ENCODE results near the gene PDCD7. TPM values are rescaled to one million over a fixed set of nuclear protein-coding genes. Genes with fewer than 3 reads are reported as not detected.

Gene PDCD7, protein sequence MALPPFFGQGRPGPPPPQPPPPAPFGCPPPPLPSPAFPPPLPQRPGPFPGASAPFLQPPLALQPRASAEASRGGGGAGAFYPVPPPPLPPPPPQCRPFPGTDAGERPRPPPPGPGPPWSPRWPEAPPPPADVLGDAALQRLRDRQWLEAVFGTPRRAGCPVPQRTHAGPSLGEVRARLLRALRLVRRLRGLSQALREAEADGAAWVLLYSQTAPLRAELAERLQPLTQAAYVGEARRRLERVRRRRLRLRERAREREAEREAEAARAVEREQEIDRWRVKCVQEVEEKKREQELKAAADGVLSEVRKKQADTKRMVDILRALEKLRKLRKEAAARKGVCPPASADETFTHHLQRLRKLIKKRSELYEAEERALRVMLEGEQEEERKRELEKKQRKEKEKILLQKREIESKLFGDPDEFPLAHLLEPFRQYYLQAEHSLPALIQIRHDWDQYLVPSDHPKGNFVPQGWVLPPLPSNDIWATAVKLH
- total RNA-seq (2021; ENCODE audit: unreplicated experiment), result 19.7 TPM
- polyA plus RNA-seq (2012; ENCODE audit: insufficient read length), result 15.4 TPM
- Bru-seq, nascent RNA, result percentile 67 among the genes with signal in this experiment
- BruChase-seq, experiment 1, labeled RNA remaining after a 2-hour chase, result percentile 82 among the genes with signal in this experiment
- BruChase-seq, experiment 2, labeled RNA remaining after a 6-hour chase, result percentile 75 among the genes with signal in this experiment
- long read RNA-seq, transcript PDCD7-201 (5 exons, 2,851 nt), result major isoform, 14 of 34 reads
- long read RNA-seq, partial matches to known transcripts, result 16 of 34 reads
- long read RNA-seq, other reads (novel, unspliced or antisense), result 4 of 34 reads

DNA sequence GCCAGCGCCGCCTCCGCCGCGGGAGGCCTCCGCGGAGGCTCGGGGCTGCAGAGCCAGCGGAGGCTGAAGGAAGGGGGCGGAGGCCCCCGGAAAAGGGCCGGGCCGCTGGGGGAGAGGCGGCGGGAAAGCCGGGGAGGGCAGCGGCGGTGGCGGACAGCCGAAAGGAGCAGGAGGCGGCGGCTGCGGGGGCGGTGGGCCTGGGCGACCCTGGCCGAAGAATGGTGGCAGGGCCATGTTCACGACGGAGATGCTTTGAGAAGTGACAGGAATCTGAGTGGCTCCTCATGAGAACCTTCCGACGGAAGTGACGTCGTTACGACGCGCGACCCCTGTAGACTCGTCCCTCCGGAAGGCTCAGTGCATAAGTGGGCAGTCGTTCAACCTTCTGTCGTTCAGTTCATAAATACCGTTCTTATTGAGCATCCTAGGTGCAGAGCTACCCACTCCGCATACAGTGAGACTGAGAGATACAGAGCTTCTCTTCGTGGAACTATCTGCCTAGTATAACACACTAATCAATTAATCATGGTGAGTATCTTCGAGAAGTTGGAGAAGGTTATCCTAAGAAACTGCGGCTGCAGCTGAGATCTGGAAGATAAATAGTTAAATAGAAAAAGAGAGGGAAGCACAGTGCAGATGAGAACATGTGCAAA lies at the start of gene PDCD7:
TSS of gene PDCD7 (minus strand) at position 261 of the 653 bp plus-strand sequence. CDS start at position 234, 27 bp downstream.
- Histone ChIP-seq H3K9me3 (ENCODE audit: control insufficient read depth, insufficient read depth, low read depth, low read length) (no peaks in the 10 kb centered on the region), H3K36me3 (ENCODE audit: control insufficient read depth, insufficient read depth, low read length) (peaks cover 6% of the 10 kb centered on the region; the same call in 1 of the 2 replicates), H3K27me3 (ENCODE audit: control insufficient read depth, insufficient read depth, low read length) (no peaks in the 10 kb centered on the region), H3K4me3 (ENCODE audit: low read depth in 2 of 2, low read length in 2 of 2) (peak within 1 kb of the TSS; percentile 67 to 84), H3K4me1 (ENCODE audit: control insufficient read depth, insufficient read depth, low read length) (peaks cover 7% of the 10 kb centered on the region; the same call in 1 of the 2 replicates), H3K27ac (ENCODE audit: low read length) (peak within 1 kb of the TSS; percentile 75)
- ChIA-PET POLR2A (interaction anchor here (0.6 kb wide), 2 partner anchors 177 to 318 kb away, joined by 3 to 4 read pairs; no protein-coding TSS in a partner anchor), CTCF (no interaction called here)
- peak; percentile 69 for DNase-seq (ENCODE audit: low read depth, low spot score)
- ATAC-seq, result peak; percentile 98
- in situ Hi-C loops (cut with HindIII; ENCODE audit: low pct_unique_long_range_greater_than_20kb, low sequenced_read_pairs), result no loop called here
- no TSS peak for BruUV-seq (replicated peaks)
- intact Hi-C loops (cut with micrococcal nuclease; ENCODE audit: unreplicated experiment), result no loop called here
- peak; percentile 75; the same call in 1 of the 2 replicates for TF ChIP-seq SIN3A (IDR thresholded peaks at IDR 0.05; ENCODE audit: borderline replicate concordance, insufficient read depth, low read depth, low read length)
- TF ChIP-seq, protein P1, sequence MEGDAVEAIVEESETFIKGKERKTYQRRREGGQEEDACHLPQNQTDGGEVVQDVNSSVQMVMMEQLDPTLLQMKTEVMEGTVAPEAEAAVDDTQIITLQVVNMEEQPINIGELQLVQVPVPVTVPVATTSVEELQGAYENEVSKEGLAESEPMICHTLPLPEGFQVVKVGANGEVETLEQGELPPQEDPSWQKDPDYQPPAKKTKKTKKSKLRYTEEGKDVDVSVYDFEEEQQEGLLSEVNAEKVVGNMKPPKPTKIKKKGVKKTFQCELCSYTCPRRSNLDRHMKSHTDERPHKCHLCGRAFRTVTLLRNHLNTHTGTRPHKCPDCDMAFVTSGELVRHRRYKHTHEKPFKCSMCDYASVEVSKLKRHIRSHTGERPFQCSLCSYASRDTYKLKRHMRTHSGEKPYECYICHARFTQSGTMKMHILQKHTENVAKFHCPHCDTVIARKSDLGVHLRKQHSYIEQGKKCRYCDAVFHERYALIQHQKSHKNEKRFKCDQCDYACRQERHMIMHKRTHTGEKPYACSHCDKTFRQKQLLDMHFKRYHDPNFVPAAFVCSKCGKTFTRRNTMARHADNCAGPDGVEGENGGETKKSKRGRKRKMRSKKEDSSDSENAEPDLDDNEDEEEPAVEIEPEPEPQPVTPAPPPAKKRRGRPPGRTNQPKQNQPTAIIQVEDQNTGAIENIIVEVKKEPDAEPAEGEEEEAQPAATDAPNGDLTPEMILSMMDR (IDR thresholded peaks at IDR 0.05), result no peak
- TF ChIP-seq, protein P2, sequence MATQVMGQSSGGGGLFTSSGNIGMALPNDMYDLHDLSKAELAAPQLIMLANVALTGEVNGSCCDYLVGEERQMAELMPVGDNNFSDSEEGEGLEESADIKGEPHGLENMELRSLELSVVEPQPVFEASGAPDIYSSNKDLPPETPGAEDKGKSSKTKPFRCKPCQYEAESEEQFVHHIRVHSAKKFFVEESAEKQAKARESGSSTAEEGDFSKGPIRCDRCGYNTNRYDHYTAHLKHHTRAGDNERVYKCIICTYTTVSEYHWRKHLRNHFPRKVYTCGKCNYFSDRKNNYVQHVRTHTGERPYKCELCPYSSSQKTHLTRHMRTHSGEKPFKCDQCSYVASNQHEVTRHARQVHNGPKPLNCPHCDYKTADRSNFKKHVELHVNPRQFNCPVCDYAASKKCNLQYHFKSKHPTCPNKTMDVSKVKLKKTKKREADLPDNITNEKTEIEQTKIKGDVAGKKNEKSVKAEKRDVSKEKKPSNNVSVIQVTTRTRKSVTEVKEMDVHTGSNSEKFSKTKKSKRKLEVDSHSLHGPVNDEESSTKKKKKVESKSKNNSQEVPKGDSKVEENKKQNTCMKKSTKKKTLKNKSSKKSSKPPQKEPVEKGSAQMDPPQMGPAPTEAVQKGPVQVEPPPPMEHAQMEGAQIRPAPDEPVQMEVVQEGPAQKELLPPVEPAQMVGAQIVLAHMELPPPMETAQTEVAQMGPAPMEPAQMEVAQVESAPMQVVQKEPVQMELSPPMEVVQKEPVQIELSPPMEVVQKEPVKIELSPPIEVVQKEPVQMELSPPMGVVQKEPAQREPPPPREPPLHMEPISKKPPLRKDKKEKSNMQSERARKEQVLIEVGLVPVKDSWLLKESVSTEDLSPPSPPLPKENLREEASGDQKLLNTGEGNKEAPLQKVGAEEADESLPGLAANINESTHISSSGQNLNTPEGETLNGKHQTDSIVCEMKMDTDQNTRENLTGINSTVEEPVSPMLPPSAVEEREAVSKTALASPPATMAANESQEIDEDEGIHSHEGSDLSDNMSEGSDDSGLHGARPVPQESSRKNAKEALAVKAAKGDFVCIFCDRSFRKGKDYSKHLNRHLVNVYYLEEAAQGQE (IDR thresholded peaks at IDR 0.05; ENCODE audit: insufficient read depth in 1 of 2, low read depth in 2 of 2, low read length in 1 of 2), result no peak
- peak; percentile 87 for TF ChIP-seq POLR2AphosphoS5 (IDR thresholded peaks at IDR 0.05; ENCODE audit: low read depth, low read length)
- no peak for TF ChIP-seq TCF7L2 (IDR thresholded peaks at IDR 0.05; ENCODE audit: low read depth, low read length)

DNA sequence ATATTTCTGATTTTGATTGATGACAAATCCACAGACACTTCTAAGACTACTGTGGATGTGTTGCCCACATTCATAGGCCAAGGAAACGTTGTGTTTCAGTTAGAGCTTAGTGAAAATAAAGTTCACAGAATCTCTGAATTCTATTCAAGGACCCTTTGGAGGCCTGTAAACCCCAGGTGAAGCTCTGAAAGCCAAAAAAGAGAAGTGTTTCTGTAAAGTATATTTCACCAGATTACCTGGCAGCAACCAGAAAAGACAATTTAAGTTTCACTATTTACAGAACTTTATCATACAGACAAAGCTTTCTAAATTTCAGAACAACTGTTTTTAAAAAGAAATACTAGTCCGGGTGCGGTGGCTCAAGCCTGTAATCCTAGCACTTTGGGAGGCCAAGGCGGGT lies 48.9 kb upstream of the PDCD7 start:
- Histone ChIP-seq H3K27me3 (ENCODE audit: control insufficient read depth, insufficient read depth, low read length) (no peaks in the 10 kb centered on the region), H3K4me3 (ENCODE audit: low read depth in 2 of 2, low read length in 2 of 2) (no peak overlapping the region), H3K36me3 (ENCODE audit: control insufficient read depth, insufficient read depth, low read length) (peaks cover 22% of the 10 kb centered on the region), H3K4me1 (ENCODE audit: control insufficient read depth, insufficient read depth, low read length) (peaks cover 6% of the 10 kb centered on the region; the same call in 1 of the 2 replicates), H3K9me3 (ENCODE audit: control insufficient read depth, insufficient read depth, low read depth, low read length) (no peaks in the 10 kb centered on the region), H3K27ac (ENCODE audit: low read length) (no peak overlapping the region)
- ChIA-PET CTCF (interaction anchor here (0.6 kb wide), 1 partner anchor 16 kb away, joined by 4 read pairs; no protein-coding TSS in a partner anchor), POLR2A (no interaction called here)
- TF ChIP-seq POLR2AphosphoS5 (IDR thresholded peaks at IDR 0.05; ENCODE audit: low read depth, low read length) (no peak), SIN3A (IDR thresholded peaks at IDR 0.05; ENCODE audit: borderline replicate concordance, insufficient read depth, low read depth, low read length) (no peak), TCF7L2 (IDR thresholded peaks at IDR 0.05; ENCODE audit: low read depth, low read length) (no peak)
- TF ChIP-seq, protein P1 (IDR thresholded peaks at IDR 0.05), result no peak
- TF ChIP-seq, protein P2 (IDR thresholded peaks at IDR 0.05; ENCODE audit: insufficient read depth in 1 of 2, low read depth in 2 of 2, low read length in 1 of 2), result no peak
- no peak for ATAC-seq
- BruUV-seq (replicated peaks), result no TSS peak
- intact Hi-C loops (cut with micrococcal nuclease; ENCODE audit: unreplicated experiment), result no loop called here
- in situ Hi-C loops (cut with HindIII; ENCODE audit: low pct_unique_long_range_greater_than_20kb, low sequenced_read_pairs), result no loop called here
- no peak for DNase-seq (ENCODE audit: low read depth, low spot score)

Data from Panc1 (cell line).